GM10248 (cell line): Measurements from ENCODE around the gene PRDM16.

Source experiments
- CTCF ChIA-PET: fragments of 300-600 bp; sonication (Branson Sonifier 250); formaldehyde crosslinking; extraction: SDS; loops from one replicate; lab custom pipeline; 2021; ENCODE audit warnings: antibody characterized with exemption; lab: Yijun Ruan, JAX
- POLR2A ChIA-PET: fragments of 350-650 bp; sonication (Branson Sonifier 250); formaldehyde crosslinking; extraction: SDS; loops from one replicate; lab custom pipeline; 2020; ENCODE audit warnings: antibody characterized with exemption; lab: Yijun Ruan, JAX
- DNase-seq: peaks from one replicate; pipeline ENCODE4 v3.0.0; 2012; ENCODE audit errors: extremely low spot score
- CTCF ChIP-seq: IDR thresholded peaks from 2 replicates; pipeline ENCODE4 v1.5.1; 2012; ENCODE audit warnings: mild to moderate bottlenecking, low read depth; ENCODE audit errors: extremely low read depth, missing control alignments, control extremely low read depth

The PRDM16 gene

DNA sequence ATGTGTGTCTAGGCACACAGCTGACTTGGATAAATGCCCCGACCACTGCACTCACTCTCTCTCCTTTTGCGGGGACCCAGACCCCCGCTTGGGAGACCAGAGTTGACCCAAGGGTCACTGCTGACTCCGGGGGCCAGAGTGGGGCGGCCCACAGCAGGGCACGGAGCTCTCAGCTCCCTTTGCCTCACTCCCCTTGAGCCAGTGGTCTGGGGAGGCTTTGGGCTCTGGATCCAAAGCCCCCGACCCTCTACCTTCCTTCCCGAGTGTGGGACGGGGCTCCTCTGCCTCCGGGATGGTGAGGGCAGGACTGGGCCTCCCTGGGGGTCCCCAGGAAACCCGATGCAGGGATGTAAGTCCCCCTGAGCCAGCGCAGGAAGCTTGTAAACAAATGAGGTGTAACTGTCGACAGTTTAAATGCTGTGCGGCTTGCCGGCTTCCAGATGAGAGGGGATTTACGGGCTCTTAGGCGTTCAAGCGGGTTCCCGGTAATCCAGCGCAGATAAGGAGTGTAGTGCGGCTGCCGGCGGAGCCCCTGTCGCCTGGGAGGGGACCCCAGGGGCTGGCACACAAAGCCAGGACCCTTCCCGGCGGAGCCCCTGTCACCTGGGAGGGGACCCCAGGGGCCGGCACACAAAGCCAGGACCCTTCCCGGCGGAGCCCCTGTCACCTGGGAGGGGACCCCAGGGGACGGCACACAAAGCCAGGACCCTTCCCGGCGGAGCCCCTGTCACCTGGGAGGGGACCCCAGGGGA, 40.3 kb upstream of the PRDM16 start:
- POLR2A ChIA-PET, result no interaction called here
- CTCF ChIA-PET, result no interaction called here
- no peak for DNase-seq
- TF ChIP-seq CTCF, result no peak

DNA sequence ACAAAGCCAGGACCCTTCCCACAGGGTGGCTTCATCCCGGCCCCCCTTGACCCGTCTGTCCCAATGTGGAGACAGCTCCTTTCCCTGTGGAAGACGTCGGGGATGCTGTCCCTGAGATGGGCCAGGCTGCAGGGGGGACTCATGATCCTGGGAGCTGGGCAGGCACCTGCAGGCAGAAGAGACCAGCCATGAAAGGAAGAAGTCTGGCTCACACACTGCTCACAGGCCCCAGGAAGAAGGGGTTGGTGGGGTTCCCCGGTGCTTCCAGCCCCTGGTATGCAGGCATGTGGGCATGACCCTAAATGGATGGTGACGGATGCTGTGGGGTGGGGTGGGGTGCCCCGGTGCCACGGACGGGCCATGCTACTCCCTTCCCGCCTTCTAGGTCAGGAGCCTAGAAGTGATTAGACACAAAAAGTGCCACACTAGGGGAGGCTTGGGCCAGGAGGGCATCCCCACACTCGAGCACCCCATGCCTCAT, 39.5 kb upstream of the PRDM16 start:
- CTCF ChIA-PET, result no interaction called here
- DNase-seq, result no peak
- POLR2A ChIA-PET, result no interaction called here
- no peak for TF ChIP-seq CTCF

GRCh38 chr1:3029991-3030662, 38.9 kb upstream of the PRDM16 start:
- CTCF ChIA-PET, result no interaction called here
- DNase-seq, result no peak
- no peak for TF ChIP-seq CTCF
- POLR2A ChIA-PET, result no interaction called here

- DNase-seq, result no peak
- TF ChIP-seq CTCF, result no peak
- ChIA-PET POLR2A (no interaction called here), CTCF (no interaction called here)
Observed at GRCh38 chr1:3030663-3031381, 38.2 kb upstream of the PRDM16 start.

DNA sequence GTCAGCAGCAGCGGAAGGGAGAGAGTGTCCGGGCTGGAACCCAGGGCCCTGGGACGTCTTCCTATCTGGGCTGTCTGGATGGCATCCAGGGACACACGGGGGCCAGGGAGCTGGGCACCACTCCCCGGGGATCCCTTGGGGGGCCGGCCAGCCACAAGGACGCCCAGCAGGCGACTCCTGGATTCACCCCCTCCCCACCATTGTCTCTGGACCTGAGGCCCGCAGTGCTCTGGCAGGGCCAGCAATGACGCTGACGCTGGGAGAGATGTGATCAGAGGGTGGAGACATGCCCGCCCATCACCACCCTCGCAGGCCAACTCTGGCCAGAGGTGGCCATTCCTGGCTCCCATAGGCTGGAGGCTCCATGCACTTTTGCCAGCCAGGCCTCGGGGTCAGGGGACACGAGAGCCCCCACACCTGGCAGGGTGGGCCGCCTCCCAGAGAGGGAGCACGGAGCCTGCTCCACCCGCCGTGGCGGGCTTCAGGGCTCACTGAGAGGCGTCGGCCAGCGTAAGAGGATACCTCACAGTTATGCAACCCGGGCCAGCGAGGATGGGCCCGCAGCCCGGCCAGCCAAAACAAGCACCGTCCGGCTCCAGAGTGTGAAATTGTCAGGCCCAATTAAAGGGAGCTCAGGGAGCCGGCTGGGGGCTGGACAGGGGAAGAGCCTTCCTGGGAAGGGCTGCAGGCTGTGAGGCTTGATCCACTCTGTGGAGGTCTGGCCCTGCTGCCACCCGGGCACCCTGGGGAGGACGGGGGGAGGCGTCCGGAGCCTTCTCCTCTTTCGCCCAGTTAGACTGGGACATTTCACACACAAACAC, 37.4 kb upstream of the PRDM16 start:
- CTCF ChIA-PET, result no interaction called here
- no peak for TF ChIP-seq CTCF
- POLR2A ChIA-PET, result no interaction called here
- no peak for DNase-seq
